OCI-LY1 (cell line): Measurements from ENCODE around the gene H6PD.

Experiments used
- CTCF ChIP-seq: fragments of 200-600 bp; sonication (generic), shearing (Covaris generic); IDR thresholded peaks from 2 replicates; pipeline ENCODE4 v1.5.1; 2017; ENCODE audit warnings: mild to moderate bottlenecking, antibody characterized with exemption, low read length, moderate library complexity, mixed read lengths
- EZH2 ChIP-seq: fragments of 200-600 bp; sonication (generic), shearing (Covaris generic); IDR thresholded peaks from 2 replicates; pipeline ENCODE4 v1.8.0; 2017; ENCODE audit warnings: borderline replicate concordance, mixed run types, mild to moderate bottlenecking, antibody characterized with exemption, low read length, moderate library complexity, mixed read lengths

- TF ChIP-seq CTCF (no peak), EZH2 (no peak)
Observed at GRCh38 chr1:9194024-9194423, 40.5 kb upstream of the H6PD start.
